Suprapubic skin (tissue), 4 donors: ENCODE data around the gene C3. TPM values are rescaled to one million over a fixed set of nuclear protein-coding genes. Genes with fewer than 3 reads are reported as not detected.

ENCODE experiments used
- DNase-seq, 2 donors: peaks; one replicate each; pipeline ENCODE4 v3.0.0-alpha.2; 2019; ENCODE audit warnings: low spot score in 2 of 2
- H3K27ac ChIP-seq: fragments of 200-600 bp; sonication (generic); one replicate; pipeline ENCODE4 v1.5.1; 2019
- H3K27me3 ChIP-seq: fragments of 200-600 bp; sonication (generic); one replicate; pipeline ENCODE4 v1.5.1; 2019
- H3K36me3 ChIP-seq: fragments of 200-600 bp; sonication (generic); one replicate; pipeline ENCODE4 v1.5.1; 2019
- H3K4me1 ChIP-seq: fragments of 200-600 bp; sonication (generic); one replicate; pipeline ENCODE4 v1.5.1; 2019
- H3K4me3 ChIP-seq: fragments of 200-600 bp; sonication (generic); one replicate; pipeline ENCODE4 v1.5.1; 2019; ENCODE audit warnings: mild to moderate bottlenecking
- H3K9me3 ChIP-seq: fragments of 200-600 bp; sonication (generic); one replicate; pipeline ENCODE4 v1.5.1; 2019
- CTCF ChIP-seq, 2 donors: fragments of 200-600 bp in 1 of 2; fragments of 450-650 bp in 1 of 2; sonication (generic) in 1 of 2; IDR thresholded peaks; one replicate each; pipeline ENCODE4 v1.5.1; 2016 to 2019; ENCODE audit warnings: antibody characterized with exemption in 2 of 2, mild to moderate bottlenecking in 1 of 2, moderate library complexity in 1 of 2
- EP300 ChIP-seq: sonication (generic); formaldehyde crosslinking; IDR thresholded peaks from one replicate; pipeline ENCODE4 v1.6.1; 2017; ENCODE audit warnings: antibody characterized with exemption
- POLR2A ChIP-seq, 2 donors: fragments of 450-650 bp; IDR thresholded peaks; one replicate each; pipeline ENCODE4 v1.6.1; 2017; ENCODE audit warnings: antibody characterized with exemption in 2 of 2, mild to moderate bottlenecking in 2 of 2, moderate library complexity in 2 of 2
- POLR2AphosphoS5 ChIP-seq, 3 donors: sonication (generic); formaldehyde crosslinking; IDR thresholded peaks; one replicate each; pipeline ENCODE4 v1.6.1; 2017; ENCODE audit warnings: antibody characterized with exemption in 3 of 3
- WGBS: methylation state at CpG from one replicate; pipeline ENCODE4 v1.1.5; 2018; 5-methylcytosine and 5-hydroxymethylcytosine counted together
- total RNA-seq, 4 donors: library from RNA; depleted of rRNA; stranded (reverse); fragments of >200 nt; gene quantifications; one replicate each; pipeline ENCODE4 v1.1.0, GENCODE V29; 2016

C3 gene
- total RNA-seq, 4 donors from 2014 or later = 55.3 to 109 (median 86.8) TPM

- Histone ChIP-seq H3K9me3 (no peaks in the 10 kb centered on the region), H3K4me3 (no peak overlapping the region), H3K27me3 (peaks cover 30% of the 10 kb centered on the region), H3K27ac (no peak overlapping the region), H3K36me3 (no peaks in the 10 kb centered on the region), H3K4me1 (peaks cover 4% of the 10 kb centered on the region)
- TF ChIP-seq EP300 (no peak), POLR2AphosphoS5 (IDR thresholded peaks at IDR 0.05) (no peak), CTCF (IDR thresholded peaks at IDR 0.05) (no peak), POLR2A (IDR thresholded peaks at IDR 0.05) (no peak)
- DNase-seq = no peak
- WGBS = 82% methylated on average over 3 of the region's 3 CpGs
Observed at GRCh38 chr19:6706633-6706958, 13.9 kb downstream of the C3 start.

- Histone ChIP-seq H3K27ac (no peak overlapping the region), H3K4me3 (no peak overlapping the region), H3K27me3 (peaks cover 29% of the 10 kb centered on the region), H3K9me3 (no peaks in the 10 kb centered on the region), H3K36me3 (no peaks in the 10 kb centered on the region), H3K4me1 (peaks cover 4% of the 10 kb centered on the region)
- TF ChIP-seq EP300 (no peak), CTCF (IDR thresholded peaks at IDR 0.05) (no peak), POLR2AphosphoS5 (IDR thresholded peaks at IDR 0.05) (no peak), POLR2A (IDR thresholded peaks at IDR 0.05) (no peak)
- WGBS = 72% methylated on average over 11 of the region's 11 CpGs
- DNase-seq = no peak
Observed at GRCh38 chr19:6705931-6706632, 14.4 kb downstream of the C3 start.

- no peaks in the 10 kb centered on the region for H3K36me3 ChIP-seq
Observed at GRCh38 chr19:6700586-6701316, 19.7 kb downstream of the C3 start.

GRCh38 chr19:6699935-6700334 lies 20.5 kb downstream of the C3 start:
- TF ChIP-seq CTCF (IDR thresholded peaks at IDR 0.05) (no peak), POLR2AphosphoS5 (IDR thresholded peaks at IDR 0.05) (no peak)
- Histone ChIP-seq H3K27ac (no peak overlapping the region), H3K36me3 (no peaks in the 10 kb centered on the region), H3K27me3 (no peaks in the 10 kb centered on the region), H3K4me3 (no peak overlapping the region), H3K9me3 (no peaks in the 10 kb centered on the region), H3K4me1 (no peaks in the 10 kb centered on the region)
- DNase-seq = no peak

More at GRCh38 chr19:6700586-6701316, 19.7 kb downstream of the C3 start:
- TF ChIP-seq EP300 (no peak), POLR2A (IDR thresholded peaks at IDR 0.05) (no peak), CTCF (IDR thresholded peaks at IDR 0.05) (no peak)
- H3K4me1 ChIP-seq = no peaks in the 10 kb centered on the region
- H3K27me3 ChIP-seq = no peaks in the 10 kb centered on the region
- H3K9me3 ChIP-seq = no peaks in the 10 kb centered on the region
- H3K4me3 ChIP-seq = no peak overlapping the region
- DNase-seq = no peak
- H3K27ac ChIP-seq = no peak overlapping the region
- 85% methylated on average over 7 of the region's 8 CpGs for WGBS

- Histone ChIP-seq H3K36me3 (no peaks in the 10 kb centered on the region), H3K27ac (no peak overlapping the region), H3K27me3 (no peaks in the 10 kb centered on the region), H3K9me3 (no peaks in the 10 kb centered on the region), H3K4me3 (no peak overlapping the region), H3K4me1 (no peaks in the 10 kb centered on the region)
- DNase-seq = no peak
- 67% methylated on average over 10 of the region's 13 CpGs for WGBS
- TF ChIP-seq POLR2A (IDR thresholded peaks at IDR 0.05) (no peak), EP300 (no peak), POLR2AphosphoS5 (IDR thresholded peaks at IDR 0.05) (no peak), CTCF (IDR thresholded peaks at IDR 0.05) (no peak)
Observed at GRCh38 chr19:6697291-6697690, 23.2 kb downstream of the C3 start.
